HG03175 (cell line): ENCODE results near the gene PTMA.
"Not testable (repeated sequence)": the region's sequence is repeated elsewhere in the genome, so short reads cannot be mapped to it uniquely, and the experiment has no call there.

Experiments
- ATAC-seq: cut with Tn5 transposase; IDR thresholded peaks from one replicate; pipeline ENCODE4 v1.9.1; 2021; ENCODE audit warnings: mild to moderate bottlenecking, moderate library complexity; ENCODE audit not compliant: unreplicated experiment

The PTMA gene, protein sequence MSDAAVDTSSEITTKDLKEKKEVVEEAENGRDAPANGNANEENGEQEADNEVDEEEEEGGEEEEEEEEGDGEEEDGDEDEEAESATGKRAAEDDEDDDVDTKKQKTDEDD

DNA sequence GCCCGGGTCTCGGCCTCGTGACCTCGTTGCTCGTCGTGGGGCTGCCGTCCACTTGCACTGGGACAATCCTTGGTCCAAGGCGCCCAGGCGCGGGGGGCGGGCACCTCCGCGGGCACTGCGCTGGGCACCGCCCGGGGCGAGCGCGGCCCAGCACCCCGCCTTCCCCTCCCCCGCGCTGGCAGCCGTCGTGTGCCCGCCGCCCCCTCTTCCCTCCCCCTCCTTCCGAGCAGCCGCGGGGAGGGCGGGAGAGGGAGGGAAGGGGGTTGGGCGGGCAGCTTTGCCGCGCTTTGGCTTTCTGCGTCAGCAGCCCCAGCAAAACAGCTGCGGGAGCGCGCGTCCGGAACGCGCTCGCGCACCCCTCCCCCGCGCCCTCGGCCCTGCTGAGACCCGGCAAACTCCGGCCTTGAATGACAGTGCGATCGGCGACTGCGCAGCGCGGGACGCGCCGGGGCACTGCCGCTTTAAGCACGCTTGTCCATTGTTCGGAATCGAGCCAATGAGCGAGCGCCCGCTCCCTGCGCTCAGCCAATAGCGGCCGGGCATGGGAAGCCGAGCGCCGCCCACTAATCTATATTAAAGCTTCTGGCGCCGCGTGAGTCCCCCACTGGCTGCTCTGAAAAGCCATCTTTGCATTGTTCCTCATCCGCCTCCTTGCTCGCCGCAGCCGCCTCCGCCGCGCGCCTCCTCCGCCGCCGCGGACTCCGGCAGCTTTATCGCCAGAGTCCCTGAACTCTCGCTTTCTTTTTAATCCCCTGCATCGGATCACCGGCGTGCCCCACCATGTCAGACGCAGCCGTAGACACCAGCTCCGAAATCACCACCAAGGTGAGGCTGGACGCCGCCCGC, at the start of gene PTMA:
PTMA (plus strand) TSS at position 599 of the 846 bp plus-strand sequence; CDS start at position 781, 182 bp downstream.
- peak; percentile 53 for ATAC-seq

DNA sequence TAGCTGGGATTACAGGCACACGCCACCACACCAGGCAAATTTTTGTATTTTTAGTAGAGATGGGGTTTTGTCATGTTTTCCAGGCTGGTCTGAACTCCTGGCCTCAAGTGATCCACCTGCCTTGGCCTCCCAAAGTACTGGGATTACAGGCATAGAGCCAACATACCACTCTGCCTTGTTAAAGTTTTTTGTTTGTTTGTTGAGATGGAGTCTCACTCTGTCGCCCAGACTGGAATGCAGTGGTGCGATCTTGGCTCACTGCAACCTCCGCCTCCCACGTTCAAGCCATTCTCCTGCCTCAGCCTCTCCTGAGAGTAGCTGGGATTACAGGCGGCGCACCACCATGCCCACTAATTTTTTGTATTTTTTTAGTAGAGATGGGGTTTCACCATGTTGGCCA, 48.3 kb upstream of the PTMA start:
- ATAC-seq = not testable (repeated sequence)

DNA sequence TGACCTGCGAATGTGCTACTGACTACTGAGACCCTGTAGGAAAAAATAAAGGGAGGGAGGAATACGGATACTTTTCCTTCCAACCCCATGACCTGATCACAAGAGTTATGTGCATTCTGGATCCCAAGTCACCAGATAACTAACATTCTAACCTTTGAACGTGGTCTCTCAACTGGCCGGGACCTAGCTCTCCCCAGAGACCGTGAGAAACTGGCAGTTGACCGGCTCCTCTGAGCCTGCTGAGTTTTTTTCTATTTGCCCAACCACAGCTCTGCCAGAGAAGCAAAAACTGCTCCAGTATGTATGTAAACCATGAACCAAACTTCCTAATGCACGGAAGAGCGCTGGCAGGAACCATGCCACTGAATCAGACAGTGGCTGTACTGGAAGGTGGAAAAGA, 47.5 kb upstream of the PTMA start:
- ATAC-seq = no peak

DNA sequence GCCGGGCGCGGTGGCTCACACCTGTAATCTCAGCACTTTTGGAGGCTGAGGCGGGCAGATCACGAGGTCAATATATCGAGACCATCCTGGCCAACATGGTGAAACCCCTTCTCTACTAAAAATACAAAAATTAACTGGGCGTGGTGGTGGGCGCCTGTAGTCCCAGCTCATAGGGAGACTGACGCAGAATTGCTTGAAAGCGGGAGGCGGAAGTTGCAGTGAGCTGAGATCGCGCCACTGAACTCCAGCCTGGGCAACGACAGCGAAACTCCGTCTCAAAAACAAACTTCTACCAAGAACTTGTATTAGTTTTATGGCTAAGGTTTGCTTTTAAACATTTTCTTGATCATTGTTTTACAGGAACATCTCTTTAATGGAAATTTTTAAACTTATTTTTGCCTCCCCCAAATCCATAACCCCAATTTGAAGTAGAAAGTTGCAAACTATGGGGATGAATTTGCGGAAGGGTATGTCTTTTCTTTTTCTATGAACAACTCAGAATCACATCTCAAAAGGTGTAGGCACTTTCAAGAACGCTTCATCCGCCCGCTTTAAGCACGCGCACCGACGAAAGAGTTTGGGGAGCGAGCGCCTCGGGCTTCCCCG, 46.8 kb upstream of the PTMA start:
- no peak for ATAC-seq

DNA sequence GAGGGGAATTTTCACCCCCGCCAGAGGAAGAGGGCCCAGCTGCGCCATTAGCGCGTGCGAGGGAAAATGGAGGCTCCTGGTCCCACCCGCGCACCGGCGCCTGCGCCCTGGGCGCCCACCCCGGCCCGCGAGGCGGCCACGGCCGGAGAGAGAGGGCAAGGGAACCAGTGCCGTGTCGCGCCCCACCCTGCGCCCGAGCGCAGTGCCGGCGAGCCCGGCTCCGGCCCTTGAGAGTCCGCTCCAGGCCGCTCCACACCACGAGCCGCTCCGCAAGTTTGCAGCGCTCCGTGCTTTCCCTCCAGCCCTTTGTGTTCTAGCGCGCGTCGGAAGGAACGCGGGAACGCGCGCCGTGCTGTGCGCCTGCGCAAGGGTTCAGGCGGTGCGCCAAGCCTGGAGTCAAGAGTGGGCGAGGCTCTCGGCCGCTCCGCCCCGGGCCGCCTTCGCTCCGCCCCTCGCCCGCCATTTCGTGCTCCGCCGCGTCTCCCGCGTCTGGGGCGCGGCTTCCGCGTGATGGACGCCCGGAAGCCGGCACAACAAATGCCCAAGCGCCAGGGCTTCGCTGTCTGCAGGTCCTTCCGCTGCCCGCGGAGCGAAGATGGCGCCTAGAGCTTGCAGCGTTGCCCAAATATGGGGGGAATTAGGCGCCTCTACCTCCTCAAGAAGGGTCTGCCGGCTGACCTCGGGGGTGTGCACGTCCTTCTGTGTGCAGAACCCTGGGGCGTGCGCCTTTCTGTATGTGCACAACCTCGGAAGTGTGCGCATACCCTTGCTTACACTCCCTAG, 46.1 kb upstream of the PTMA start:
- ATAC-seq = peak; percentile 70

DNA sequence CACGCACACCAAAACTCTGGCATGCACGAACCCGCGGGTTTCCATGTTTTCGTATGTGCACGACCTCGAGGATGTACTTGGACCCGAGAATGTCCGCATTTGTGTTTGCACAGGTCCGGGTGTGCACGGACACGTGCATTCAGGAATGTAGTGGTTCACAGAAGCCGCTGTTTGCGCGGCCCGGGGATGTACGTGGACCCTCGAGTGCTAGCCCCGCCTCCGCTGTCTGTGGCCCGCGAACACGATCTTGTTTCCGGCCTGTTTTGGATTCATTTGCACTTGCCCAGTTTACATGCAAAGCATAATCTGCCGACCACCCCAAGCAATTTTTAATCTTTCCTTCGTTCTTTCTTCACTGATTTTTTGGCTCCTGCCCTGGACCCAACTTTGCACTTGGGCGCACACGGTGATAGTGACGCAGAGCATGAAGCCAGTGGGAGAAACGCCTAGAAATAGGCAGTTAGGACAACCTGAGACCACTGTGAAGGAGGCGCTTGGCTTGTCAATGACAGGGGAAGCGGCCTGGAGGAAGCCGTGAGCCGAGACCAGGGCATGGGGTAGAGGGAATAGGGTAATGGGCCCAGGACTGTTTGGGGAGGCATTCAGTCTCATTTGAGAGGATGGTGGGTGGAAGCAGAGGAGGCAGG, 45.4 kb upstream of the PTMA start:
- no peak for ATAC-seq

DNA sequence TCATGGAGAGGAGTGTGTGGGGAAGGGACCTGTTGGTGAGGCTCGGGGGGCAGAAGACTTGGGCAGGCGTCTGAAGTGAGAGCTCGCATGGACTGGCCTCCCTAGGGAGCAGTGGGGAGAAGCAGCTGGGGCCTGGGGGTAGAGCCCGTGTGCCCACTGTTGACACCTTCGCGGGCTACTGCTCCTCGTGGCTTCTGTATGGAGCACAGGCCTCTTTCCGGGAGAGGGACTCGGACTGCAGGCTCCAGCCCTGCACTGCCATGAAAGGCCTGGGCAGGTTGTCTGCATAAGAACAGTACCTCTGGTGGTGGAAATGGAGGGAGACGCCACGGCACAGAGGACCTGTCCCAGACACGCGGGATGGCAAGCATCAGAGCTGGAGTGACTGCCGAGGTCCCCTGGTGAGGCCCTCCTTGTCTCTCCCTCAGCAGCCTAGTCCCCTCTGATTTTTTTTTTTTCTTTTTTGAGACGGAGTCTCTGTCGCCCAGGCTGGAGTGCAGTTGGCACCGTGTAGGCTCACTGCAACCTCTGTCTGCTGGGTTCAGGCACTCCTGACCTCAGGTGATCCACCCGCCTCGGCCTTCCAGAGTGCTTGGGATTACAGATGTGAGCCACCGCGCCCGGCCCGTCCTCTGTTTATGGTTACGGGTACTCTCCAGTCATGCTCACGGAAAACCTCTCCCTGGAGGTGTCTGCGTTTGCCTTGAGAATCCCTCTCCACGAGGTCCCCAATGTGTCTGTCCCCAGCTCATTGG, 44.7 kb upstream of the PTMA start:
- no peak for ATAC-seq

DNA sequence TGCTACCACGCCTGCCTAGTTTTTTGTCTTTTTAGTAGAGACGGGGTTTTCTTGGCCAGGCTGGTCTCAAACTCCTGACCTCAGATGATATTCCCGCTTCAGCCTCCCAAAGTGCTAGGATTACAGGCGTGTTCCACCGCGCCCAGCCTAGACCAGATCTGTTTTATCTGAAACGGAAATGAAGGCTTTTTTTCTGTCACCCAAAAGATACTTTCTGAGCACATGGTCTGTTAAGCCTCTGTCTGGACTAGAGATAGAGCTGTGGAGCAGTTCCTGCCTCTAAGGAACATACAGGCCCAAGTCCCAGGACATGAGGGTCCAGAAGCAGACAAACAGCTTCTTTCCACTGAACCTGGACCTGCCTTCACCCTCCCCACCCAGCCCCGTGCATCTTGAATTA, 43.6 kb upstream of the PTMA start:
- no peak for ATAC-seq

DNA sequence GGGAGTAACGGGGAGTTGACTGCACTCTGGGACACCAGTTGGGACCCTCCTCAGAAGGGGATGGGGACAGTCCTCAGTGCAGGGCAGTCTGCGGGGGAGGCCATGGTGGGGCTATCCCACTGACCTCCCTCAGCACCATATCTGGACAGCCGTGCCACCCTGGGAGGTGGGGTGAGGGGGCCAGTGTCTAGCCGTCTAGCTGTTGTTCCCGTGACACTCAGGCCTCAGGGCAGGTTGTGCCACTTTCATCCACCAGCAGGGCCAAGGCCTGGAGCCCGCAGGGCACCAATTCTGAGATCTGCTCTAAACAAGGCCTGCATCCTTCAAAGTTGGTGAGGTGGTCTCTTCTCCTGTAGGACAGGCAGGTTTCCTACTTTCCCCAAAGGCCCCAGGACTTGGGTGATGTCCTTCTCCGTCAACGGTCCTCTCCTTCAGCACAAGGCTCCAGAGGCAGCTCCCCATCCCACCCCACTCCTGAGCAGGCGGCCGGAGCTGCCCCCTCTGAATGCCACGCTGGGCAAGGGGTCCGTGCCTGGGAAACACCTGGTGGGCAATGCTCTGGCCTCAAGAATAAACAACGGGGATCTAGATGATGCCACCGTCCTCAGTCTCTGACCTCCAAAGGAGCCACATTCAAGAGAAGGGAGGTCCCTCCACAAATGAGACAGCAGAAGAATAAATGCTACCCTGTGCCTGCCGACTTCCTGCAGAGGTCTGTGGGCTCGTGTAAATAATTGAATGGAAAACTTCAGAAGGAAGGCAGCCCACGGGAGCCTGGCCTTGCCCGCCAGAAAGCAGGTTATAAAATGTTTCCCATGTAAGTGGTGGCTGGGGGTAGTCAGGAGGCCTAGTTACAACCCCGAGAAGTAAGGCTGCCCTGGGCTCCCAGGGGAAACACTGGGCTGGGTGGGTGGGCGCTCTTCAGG, 42.8 kb upstream of the PTMA start:
- ATAC-seq = no peak

DNA sequence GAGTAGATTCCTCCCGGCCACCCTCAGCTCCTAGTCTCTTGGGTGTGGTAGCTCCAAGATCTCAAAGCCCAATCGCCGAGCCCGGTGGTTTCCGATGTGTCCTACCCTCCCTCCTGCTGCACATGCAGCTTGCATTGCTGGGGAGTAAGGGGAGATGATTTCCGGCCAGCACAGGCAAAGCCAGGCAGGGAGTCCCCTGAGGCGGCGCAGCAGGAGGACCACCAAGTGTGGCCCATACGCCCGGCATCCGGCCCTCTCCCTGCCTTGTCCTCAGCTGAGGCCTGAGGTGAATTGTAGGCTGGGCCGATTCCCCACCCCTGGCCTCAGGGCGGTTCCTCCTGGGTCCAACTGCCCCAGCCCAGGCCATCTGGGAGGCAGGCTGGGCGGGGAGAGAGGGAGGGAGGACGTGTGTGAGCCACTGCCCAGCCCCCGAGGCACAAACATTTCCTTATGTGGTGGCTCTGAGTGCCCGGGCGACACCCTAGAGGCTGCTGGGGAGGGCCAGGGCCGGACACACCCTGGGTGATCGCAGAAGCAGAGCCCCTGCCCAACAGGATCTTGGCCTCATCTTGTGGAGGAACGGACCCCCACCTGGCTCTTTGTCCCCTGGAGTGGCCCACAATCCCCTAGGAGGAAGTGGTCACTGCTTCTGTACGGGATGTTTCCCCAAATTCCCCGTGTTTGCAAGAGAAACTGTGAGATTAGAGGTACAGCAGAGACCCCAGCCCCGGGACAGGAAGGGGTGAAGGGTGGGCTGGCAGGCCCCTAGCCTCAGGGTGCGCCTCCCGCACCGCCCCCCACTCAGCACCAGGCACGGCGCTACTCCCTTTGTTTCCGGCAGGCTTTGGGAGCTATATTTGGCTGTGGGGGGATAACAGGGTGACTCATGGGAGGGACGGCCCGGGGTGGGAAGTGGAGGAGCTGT, 41.9 kb upstream of the PTMA start:
- peak; percentile 48 for ATAC-seq

DNA sequence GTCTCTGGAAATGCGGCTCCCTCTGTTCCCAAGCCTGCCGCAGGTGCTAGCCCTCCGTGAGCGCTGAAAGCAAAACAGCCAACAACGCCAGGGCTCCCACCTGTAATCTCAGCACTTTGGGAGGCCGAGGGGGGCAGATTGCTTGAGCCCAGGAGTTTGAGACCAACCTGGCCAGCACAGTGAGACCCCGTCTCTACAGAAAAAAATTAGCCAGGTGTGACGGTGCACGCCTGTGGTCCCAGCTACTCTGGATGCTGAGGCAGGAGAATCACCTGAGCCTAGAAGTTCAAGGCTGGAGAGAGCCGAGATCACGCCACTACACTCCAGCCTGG, 41.3 kb upstream of the PTMA start:
- ATAC-seq = no peak

DNA sequence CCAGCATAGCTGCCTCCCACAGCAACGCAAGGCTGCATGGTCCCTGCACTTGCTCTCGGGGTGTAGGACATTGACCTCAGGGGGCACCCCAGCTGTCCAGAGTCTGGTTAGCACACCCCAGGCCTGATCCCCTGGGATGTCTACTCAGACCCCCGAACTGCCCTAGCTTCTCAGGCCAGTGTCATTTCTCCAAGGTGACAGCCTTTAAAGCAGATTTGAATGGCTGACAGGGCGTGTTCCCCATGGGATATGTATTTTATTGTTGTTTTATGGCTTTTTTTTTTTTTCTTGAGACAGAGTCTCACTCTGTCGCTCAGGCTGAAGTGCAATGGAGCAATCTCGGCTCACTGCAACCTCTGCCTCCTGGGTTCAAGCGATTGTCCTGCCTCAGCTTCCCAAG, 40.8 kb upstream of the PTMA start:
- no peak for ATAC-seq

DNA sequence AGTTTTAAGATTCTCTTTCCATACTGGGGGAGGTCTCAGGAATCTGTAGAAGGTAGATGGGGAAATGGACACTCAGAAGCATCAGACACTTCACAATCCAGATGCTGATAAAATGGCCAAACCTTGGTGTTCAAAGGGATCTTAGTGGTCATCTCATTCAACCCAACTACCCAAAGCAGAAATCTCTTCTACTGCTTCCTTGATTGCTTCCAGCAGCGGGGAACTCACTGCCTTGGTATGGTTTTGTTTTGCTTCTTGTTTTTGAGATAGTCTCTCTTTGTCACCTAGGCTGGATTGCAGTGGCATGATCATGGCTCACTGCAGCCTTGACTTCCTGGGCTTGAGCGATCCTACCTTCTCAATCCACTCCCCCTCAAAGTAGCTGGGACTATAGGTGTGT, 39.3 kb upstream of the PTMA start:
- no peak for ATAC-seq

DNA sequence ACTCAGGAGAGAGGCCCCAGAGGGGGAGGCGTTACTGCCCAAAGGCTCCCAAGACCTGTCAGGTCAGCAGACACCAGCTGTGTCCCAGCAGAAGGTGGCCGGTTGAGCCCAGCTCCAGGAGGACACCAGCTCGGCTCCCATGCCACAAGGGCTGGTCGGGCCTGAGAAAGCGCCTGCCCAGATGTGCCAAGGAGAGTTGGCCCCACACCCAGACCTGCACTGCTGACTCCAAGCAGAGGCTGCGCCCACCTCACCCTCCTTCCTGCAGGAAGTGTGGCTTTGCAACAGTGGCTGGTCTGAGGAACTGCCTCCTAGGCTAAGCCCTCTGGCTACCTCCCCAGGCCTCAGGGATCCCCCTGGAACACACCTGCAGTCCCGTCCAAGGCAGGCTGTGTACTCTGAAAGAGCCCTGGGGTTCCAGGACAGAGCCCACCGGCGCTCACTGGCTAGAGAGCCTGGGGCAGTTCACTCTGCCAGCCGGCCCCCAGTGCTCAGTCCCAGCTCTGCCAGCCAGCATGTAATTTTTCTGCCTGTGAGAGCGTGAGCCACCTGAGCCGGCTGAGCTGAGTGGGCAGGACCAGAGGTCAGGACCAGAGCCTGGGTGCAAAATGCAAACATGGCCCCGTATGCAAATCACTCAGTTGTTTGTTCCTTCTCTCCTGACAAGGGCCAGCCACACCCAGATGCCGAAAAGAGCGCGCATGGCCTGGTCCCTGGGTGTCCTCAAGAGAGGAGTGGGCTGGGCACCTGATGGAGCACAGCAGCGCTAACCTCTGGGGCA, 36.9 kb upstream of the PTMA start:
- ATAC-seq = peak; percentile 39

DNA sequence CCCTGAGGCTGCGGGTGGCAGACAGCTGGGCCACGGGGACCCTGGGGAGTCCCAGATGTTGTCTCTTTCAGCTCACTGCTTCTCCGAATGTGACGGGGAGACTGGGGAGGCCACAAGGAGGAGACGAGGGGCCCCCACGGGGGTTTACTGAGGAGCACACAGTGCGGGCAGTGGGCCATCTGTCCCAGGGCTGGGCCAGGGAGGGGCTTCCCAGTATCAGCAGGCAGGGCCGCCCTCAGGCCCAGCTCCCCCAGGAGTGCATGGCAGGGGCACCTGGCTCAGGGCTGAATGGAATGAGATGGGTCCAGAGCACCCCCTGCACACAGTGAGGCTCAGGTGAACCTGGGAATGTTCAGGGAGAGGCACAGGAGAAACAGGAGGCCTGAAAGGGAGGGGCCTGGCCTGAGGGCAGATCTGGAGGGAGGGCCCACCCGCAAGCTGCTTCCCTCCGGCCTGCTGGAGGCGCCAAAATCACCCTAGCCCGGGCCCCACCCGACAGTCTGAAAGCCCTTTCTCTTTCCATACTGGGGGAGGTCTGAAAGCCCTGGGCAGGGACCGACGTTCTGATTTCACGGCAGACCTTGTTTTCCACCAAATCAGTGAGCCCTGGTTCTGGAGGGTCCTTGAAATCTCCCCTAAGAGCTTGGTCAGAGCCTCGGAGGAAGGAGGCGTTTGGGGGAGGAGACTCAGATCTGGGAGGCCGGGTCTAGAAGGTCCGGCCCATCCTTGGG, 35.5 kb upstream of the PTMA start:
- ATAC-seq = peak; percentile 41

DNA sequence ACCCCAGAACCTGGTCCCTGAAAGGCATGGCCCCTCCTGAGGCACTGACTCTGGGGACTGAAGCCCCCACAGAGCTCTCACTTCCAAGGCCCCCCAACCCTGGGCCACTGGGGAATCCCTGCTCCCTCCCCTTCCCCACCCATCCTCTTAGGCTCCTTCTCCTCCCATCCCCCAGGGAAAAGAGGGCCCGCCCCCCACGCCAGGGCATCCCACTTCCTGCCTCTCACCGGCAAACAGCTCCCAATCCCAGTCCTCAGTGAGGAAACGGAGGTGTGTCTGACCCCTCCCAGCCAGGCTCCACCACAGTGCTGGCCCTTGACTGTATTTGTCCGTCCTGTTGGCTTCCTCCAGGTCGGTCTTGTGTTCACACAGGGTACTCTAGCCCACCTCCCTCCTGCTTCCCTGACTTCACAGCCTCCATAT, 35.0 kb upstream of the PTMA start:
- ATAC-seq = no peak
